ENCODE measurements around the gene TNS1. TPM values are rescaled to one million over a fixed set of nuclear protein-coding genes. Genes with fewer than 3 reads are reported as not detected.

The TNS1 gene
- total RNA-seq, 4 donors from 2014 or later = 461 to 648 (median 565) TPM

DNA sequence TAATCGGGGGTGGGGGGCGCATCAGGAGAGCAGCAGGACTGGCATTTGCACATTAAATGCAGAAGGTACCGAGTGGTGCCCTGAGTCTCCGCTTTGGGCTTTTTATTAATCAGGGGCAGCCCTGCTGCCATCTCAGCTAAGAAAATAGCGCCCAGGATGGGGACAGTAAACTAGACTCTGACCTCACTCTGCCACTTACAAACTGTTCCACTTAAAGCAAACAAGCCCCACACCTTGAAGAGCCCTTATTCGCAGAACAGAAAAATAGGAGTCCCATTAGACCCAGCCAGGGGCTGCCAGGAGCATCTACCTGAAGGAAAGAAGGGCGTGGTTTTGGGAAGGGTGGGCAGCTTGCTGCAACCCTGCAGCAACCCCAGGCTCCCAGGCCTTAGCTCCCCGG lies 165.3 kb downstream of the TNS1 start:
- Histone ChIP-seq H3K27ac (peak overlapping the region; percentile 24 to 93 (median 79)), H3K9me3 (no peaks in the 10 kb centered on the region), H3K36me3 (peaks cover 4 to 36% (median 9%) of the 10 kb centered on the region in 3 donors), H3K27me3 (no peaks in the 10 kb centered on the region), H3K4me1 (peaks cover 0 to 98% (median 61%) of the 10 kb centered on the region in 4 donors), H3K4me3 (no peak overlapping the region)
- WGBS, 2 donors = 61 to 64% methylated on average over 7 to 8 of the region's 8 CpGs
- TF ChIP-seq EP300 (IDR thresholded peaks at IDR 0.05) (no peak), POLR2A (IDR thresholded peaks at IDR 0.05) (no peak)
- TF ChIP-seq, protein P1, sequence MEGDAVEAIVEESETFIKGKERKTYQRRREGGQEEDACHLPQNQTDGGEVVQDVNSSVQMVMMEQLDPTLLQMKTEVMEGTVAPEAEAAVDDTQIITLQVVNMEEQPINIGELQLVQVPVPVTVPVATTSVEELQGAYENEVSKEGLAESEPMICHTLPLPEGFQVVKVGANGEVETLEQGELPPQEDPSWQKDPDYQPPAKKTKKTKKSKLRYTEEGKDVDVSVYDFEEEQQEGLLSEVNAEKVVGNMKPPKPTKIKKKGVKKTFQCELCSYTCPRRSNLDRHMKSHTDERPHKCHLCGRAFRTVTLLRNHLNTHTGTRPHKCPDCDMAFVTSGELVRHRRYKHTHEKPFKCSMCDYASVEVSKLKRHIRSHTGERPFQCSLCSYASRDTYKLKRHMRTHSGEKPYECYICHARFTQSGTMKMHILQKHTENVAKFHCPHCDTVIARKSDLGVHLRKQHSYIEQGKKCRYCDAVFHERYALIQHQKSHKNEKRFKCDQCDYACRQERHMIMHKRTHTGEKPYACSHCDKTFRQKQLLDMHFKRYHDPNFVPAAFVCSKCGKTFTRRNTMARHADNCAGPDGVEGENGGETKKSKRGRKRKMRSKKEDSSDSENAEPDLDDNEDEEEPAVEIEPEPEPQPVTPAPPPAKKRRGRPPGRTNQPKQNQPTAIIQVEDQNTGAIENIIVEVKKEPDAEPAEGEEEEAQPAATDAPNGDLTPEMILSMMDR (IDR thresholded peaks at IDR 0.05) = no peak
- no peak for DNase-seq (ENCODE audit: low spot score in 2 of 2)

DNA sequence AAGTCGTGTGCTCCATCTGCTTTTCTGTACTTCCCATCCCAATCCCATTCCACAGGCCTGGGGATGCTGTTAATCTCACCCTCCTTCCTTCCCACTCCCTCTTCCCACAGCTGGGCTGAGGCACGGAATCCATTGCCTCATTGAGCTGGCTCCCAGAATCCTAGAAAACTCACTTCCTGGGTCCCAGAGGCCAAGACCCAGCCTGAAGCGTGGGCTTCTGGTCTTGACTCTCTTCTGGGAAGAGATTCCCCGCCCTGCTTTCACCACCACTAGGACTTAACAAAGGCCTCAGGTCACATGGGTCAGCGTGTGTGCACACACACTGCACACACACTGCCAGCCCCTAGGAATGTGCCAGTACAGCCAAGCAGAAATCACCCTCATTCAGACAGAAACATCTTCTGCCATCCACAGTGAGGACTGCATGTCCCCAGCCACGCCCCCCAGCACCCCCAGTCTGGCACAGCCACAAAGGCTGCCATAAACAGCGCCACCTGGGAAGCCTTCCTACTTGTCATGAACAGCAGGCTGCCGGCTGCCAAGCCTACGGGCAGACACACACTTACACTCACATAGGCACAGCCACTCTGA lies 165.8 kb downstream of the TNS1 start:
- Histone ChIP-seq H3K27me3 (no peaks in the 10 kb centered on the region), H3K9me3 (no peaks in the 10 kb centered on the region), H3K36me3 (peaks cover 4 to 36% (median 9%) of the 10 kb centered on the region in 3 donors), H3K4me1 (peaks cover 0 to 98% (median 61%) of the 10 kb centered on the region in 4 donors), H3K4me3 (no peak overlapping the region), H3K27ac (peak overlapping the region; percentile 65 to 93 (median 79))
- 30% methylated on average over 7 to 9 of the region's 9 CpGs for WGBS, 2 donors
- DNase-seq (ENCODE audit: low spot score in 2 of 2) = peak; percentile 77 to 80
- TF ChIP-seq EP300 (IDR thresholded peaks at IDR 0.05) (peak in 1 of 2 donors; percentile 97), POLR2A (IDR thresholded peaks at IDR 0.05) (no peak)
- TF ChIP-seq, protein P1 (IDR thresholded peaks at IDR 0.05) = peak; percentile 4 to 57 (median 38)

DNA sequence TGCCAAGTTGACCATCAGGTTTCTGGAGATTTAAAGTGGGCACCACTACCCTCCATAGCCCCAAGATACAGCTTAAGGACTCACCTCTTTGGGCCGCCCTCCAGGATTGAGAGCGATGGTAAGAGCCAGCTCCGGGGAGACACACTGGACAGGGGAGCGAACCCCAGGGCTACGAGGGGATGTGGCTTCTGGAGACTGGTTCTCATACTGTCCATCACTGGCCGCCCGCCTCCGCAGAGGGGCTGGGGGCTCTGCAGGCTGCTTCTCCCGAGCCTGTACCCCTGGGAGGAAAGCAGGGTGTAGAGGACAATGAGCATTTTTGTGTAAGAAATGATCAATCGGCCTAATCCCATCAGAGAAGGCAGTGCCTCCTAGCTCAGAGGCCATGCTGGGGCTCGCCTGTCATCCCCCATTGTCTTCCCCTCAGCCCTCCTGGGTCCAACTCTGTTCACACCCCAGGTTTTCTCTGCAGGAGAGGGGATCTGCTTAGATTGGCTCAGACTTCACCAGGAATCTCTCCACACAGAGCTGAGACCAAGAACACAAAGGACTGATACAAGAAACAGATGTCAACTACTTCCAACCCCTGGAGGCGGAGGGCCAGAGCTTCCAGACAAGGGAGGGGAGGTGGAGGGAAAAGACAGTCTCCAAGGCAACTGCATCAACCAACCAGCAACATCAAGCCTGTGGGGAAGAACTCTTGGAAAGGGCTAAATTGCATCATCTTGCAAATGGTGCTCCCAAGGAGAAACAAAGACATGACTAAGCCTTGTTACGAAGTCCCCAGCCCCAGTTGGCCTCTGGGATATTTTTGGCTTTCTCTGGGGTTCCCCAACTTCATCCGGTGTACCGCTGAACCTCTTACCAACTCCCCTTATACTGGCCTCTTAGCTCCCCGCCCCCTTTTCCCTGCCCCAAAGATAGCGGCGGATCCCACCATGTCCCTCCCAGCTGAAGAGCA lies 166.6 kb downstream of the TNS1 start:
- peaks cover 0 to 98% (median 59%) of the 10 kb centered on the region in 4 donors for H3K4me1 ChIP-seq
- H3K27ac ChIP-seq = peak overlapping the region; percentile 65 to 93 (median 79)
- H3K4me3 ChIP-seq = no peak overlapping the region
- DNase-seq (ENCODE audit: low spot score in 2 of 2) = peak; percentile 57 to 78
- no peaks in the 10 kb centered on the region for H3K9me3 ChIP-seq
- WGBS, 2 donors = 50 to 52% methylated on average over 17 to 18 of the region's 18 CpGs
- H3K36me3 ChIP-seq = peaks cover 4 to 41% (median 9%) of the 10 kb centered on the region in 3 donors
- H3K27me3 ChIP-seq = no peaks in the 10 kb centered on the region
- no peak for TF ChIP-seq POLR2A (IDR thresholded peaks at IDR 0.05)
- TF ChIP-seq, protein P1 (IDR thresholded peaks at IDR 0.05) = peak in 1 of 5 experiments; percentile 7
- peak in 1 of 2 donors; percentile 90 for TF ChIP-seq EP300 (IDR thresholded peaks at IDR 0.05)

DNA sequence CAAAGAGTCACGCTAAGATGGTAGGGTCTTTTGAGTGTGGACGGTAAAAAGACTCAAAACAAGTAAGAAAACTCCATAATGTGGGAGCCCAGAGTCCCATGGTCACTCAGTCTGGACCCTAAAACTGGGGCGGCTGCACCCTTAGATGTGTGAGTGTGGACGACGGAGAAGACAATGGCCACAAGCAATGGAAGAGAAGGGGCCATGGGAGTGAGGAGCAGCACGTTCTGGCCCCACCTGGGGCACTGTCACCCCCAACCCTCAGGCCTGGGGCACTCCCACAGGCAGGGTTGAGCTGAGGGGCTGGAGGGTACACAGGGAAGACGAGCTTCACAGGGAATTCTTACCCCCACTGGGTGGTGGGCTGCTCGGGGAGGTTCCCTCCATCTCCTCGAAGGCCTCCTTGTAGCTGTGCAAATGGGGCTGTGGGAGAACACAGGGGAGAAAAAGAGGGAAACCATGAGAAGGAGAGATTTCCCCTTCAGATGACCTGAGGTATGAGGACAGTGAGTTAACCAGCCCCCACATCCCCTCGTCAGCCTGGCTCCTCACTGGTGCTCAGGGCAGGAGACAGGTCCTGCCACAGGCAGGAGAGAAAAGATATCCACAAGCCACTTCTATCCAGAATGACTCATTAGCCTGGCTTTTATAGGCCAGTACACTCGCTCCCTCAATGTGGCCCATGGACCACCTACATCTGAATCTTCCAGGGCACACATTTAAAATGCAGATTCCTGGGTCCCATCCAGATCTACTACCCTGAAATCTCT lies 167.9 kb downstream of the TNS1 start:
- peaks cover 4 to 53% (median 12%) of the 10 kb centered on the region in 3 donors for H3K36me3 ChIP-seq
- H3K27me3 ChIP-seq = no peaks in the 10 kb centered on the region
- peak overlapping the region; percentile 41 to 93 (median 66) for H3K27ac ChIP-seq
- TF ChIP-seq POLR2A (IDR thresholded peaks at IDR 0.05) (no peak), EP300 (IDR thresholded peaks at IDR 0.05) (no peak)
- TF ChIP-seq, protein P1 (IDR thresholded peaks at IDR 0.05) = no peak
- DNase-seq (ENCODE audit: low spot score in 2 of 2) = no peak
- no peak overlapping the region for H3K4me3 ChIP-seq
- no peaks in the 10 kb centered on the region for H3K9me3 ChIP-seq
- WGBS, 2 donors = 84% methylated on average over 11 of the region's 11 CpGs
- peaks cover 0 to 98% (median 54%) of the 10 kb centered on the region in 4 donors for H3K4me1 ChIP-seq

Measured in tibial nerve (tissue), 4 donors.